H1 (cell line): Measurements from ENCODE around the gene LYPD4. TPM values are rescaled to one million over a fixed set of nuclear protein-coding genes. Genes with fewer than 3 reads are reported as not detected.

Source experiments
- CBX5 ChIP-seq: fragments of 300-800, 300-1000 bp; sonication (generic); IDR thresholded peaks from 2 replicates; pipeline ENCODE4 v1.7.1; 2016; ENCODE audit warnings: antibody characterized with exemption, low read length, low read depth
- GABPA ChIP-seq: IDR thresholded peaks from 2 replicates; pipeline ENCODE4 v1.6.1; 2011; ENCODE audit warnings: mild to moderate bottlenecking, low read length, moderate library complexity, borderline replicate concordance; ENCODE audit not compliant: insufficient read depth
- POLR2A ChIP-seq, 2 experiments: IDR thresholded peaks; 1 replicate in 1 of 2; 2 replicates in 1 of 2; pipeline ENCODE4 v1.6.1; 2011; ENCODE audit warnings: low read depth in 2 of 2, low read length in 2 of 2, mild to moderate bottlenecking in 2 of 2; ENCODE audit errors: control extremely low read depth in 1 of 2
- POU5F1 ChIP-seq: IDR thresholded peaks from 2 replicates; pipeline ENCODE4 v1.6.1; 2011; ENCODE audit warnings: low read depth, mild to moderate bottlenecking, low read length, moderate library complexity
- SAP30 ChIP-seq: fragments of 300-600 bp; sonication (generic); IDR thresholded peaks from 2 replicates; pipeline ENCODE4 v1.7.1; 2012; ENCODE audit warnings: low read length, moderate library complexity, mild to moderate bottlenecking, inconsistent platforms; ENCODE audit not compliant: insufficient read depth, insufficient replicate concordance
- TCF12 ChIP-seq: IDR thresholded peaks from 2 replicates; pipeline ENCODE4 v1.6.1; 2011; ENCODE audit warnings: low read depth, mild to moderate bottlenecking, low read length
- YY1 ChIP-seq: IDR thresholded peaks from 2 replicates; pipeline ENCODE4 v1.6.1; 2011; ENCODE audit warnings: low read depth, mild to moderate bottlenecking, low read length
- polyA plus RNA-seq, 7 experiments: library from polyadenylated mRNA; depleted of rRNA in 3 of 7; stranded (reverse) in 5 of 7; unstranded in 2 of 7; fragments of >200 nt in 5 of 7; fragments of 200-250 nt in 2 of 7; gene quantifications; 1 replicate in 5 of 7; 2 replicates in 1 of 7; 4 replicates in 1 of 7; pipeline versions ENCODE4 v1.2.1 to v1.2.3, GENCODE V29; 2011 to 2013; ENCODE audit warnings: missing spikeins in 2 of 7, mixed read lengths in 2 of 7
- total RNA-seq: library from RNA; stranded (reverse); fragmentation: NEBNext Ultra II Directional; extraction: Animal tissue kit (Norgen Biotek cat#: 25700); gene quantifications from 2 replicates; pipeline ENCODE4 v1.2.1, GENCODE V29; 2021
- TF ChIP-seq, protein P1 (sequence below): fragments of 300-600 bp; sonication (generic); IDR thresholded peaks from 2 replicates; pipeline ENCODE4 v1.7.1; 2012; ENCODE audit warnings: low read length, moderate library complexity, mild to moderate bottlenecking, inconsistent platforms; ENCODE audit not compliant: insufficient replicate concordance
- TF ChIP-seq, protein P2 (sequence below): IDR thresholded peaks from 2 replicates; pipeline ENCODE4 v1.6.1; 2012; ENCODE audit warnings: inconsistent platforms

The LYPD4 gene
- total and polyA plus RNA-seq, 2 of the 8 experiments (the other 6 are each of a cell fraction or from before 2014, with no cell fraction given), result 0.06 TPM; not detected in 1

- TF ChIP-seq GABPA, result no peak
- TF ChIP-seq YY1, result no peak
- no peak for TF ChIP-seq TCF12
- no peak for TF ChIP-seq SAP30
- TF ChIP-seq, protein P1, sequence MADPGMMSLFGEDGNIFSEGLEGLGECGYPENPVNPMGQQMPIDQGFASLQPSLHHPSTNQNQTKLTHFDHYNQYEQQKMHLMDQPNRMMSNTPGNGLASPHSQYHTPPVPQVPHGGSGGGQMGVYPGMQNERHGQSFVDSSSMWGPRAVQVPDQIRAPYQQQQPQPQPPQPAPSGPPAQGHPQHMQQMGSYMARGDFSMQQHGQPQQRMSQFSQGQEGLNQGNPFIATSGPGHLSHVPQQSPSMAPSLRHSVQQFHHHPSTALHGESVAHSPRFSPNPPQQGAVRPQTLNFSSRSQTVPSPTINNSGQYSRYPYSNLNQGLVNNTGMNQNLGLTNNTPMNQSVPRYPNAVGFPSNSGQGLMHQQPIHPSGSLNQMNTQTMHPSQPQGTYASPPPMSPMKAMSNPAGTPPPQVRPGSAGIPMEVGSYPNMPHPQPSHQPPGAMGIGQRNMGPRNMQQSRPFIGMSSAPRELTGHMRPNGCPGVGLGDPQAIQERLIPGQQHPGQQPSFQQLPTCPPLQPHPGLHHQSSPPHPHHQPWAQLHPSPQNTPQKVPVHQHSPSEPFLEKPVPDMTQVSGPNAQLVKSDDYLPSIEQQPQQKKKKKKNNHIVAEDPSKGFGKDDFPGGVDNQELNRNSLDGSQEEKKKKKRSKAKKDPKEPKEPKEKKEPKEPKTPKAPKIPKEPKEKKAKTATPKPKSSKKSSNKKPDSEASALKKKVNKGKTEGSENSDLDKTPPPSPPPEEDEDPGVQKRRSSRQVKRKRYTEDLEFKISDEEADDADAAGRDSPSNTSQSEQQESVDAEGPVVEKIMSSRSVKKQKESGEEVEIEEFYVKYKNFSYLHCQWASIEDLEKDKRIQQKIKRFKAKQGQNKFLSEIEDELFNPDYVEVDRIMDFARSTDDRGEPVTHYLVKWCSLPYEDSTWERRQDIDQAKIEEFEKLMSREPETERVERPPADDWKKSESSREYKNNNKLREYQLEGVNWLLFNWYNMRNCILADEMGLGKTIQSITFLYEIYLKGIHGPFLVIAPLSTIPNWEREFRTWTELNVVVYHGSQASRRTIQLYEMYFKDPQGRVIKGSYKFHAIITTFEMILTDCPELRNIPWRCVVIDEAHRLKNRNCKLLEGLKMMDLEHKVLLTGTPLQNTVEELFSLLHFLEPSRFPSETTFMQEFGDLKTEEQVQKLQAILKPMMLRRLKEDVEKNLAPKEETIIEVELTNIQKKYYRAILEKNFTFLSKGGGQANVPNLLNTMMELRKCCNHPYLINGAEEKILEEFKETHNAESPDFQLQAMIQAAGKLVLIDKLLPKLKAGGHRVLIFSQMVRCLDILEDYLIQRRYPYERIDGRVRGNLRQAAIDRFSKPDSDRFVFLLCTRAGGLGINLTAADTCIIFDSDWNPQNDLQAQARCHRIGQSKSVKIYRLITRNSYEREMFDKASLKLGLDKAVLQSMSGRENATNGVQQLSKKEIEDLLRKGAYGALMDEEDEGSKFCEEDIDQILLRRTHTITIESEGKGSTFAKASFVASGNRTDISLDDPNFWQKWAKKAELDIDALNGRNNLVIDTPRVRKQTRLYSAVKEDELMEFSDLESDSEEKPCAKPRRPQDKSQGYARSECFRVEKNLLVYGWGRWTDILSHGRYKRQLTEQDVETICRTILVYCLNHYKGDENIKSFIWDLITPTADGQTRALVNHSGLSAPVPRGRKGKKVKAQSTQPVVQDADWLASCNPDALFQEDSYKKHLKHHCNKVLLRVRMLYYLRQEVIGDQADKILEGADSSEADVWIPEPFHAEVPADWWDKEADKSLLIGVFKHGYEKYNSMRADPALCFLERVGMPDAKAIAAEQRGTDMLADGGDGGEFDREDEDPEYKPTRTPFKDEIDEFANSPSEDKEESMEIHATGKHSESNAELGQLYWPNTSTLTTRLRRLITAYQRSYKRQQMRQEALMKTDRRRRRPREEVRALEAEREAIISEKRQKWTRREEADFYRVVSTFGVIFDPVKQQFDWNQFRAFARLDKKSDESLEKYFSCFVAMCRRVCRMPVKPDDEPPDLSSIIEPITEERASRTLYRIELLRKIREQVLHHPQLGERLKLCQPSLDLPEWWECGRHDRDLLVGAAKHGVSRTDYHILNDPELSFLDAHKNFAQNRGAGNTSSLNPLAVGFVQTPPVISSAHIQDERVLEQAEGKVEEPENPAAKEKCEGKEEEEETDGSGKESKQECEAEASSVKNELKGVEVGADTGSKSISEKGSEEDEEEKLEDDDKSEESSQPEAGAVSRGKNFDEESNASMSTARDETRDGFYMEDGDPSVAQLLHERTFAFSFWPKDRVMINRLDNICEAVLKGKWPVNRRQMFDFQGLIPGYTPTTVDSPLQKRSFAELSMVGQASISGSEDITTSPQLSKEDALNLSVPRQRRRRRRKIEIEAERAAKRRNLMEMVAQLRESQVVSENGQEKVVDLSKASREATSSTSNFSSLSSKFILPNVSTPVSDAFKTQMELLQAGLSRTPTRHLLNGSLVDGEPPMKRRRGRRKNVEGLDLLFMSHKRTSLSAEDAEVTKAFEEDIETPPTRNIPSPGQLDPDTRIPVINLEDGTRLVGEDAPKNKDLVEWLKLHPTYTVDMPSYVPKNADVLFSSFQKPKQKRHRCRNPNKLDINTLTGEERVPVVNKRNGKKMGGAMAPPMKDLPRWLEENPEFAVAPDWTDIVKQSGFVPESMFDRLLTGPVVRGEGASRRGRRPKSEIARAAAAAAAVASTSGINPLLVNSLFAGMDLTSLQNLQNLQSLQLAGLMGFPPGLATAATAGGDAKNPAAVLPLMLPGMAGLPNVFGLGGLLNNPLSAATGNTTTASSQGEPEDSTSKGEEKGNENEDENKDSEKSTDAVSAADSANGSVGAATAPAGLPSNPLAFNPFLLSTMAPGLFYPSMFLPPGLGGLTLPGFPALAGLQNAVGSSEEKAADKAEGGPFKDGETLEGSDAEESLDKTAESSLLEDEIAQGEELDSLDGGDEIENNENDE, result no peak
- TF ChIP-seq, protein P2, sequence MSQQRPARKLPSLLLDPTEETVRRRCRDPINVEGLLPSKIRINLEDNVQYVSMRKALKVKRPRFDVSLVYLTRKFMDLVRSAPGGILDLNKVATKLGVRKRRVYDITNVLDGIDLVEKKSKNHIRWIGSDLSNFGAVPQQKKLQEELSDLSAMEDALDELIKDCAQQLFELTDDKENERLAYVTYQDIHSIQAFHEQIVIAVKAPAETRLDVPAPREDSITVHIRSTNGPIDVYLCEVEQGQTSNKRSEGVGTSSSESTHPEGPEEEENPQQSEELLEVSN, result no peak
- TF ChIP-seq POU5F1, result no peak
- no peak for TF ChIP-seq POLR2A (IDR thresholded peaks at IDR 0.05; ENCODE audit: control extremely low read depth in 1 of 2, low read depth in 2 of 2, low read length in 2 of 2)
- TF ChIP-seq CBX5, result no peak
- TF ChIP-seq, all 59 proteins: peak for 0
Measured at GRCh38 chr19:41801792-41802211, 42.7 kb downstream of the LYPD4 start (continued).
